ENCODE results near the gene USF2.

The USF2 gene

GRCh38 chr19:35265900-35266519 is 2.8 kb upstream of the USF2 start:
- no peak for DNase-seq (ENCODE audit: low read depth)

- DNase-seq (ENCODE audit: low read depth), result no peak
Measured at GRCh38 chr19:35266520-35267352, 2.0 kb upstream of the USF2 start.

- no peak for DNase-seq (ENCODE audit: low read depth)
Measured at GRCh38 chr19:35267353-35267817, 1.4 kb upstream of the USF2 start.

GRCh38 chr19:35267818-35268535 is 785 bp upstream of the USF2 start:
- DNase-seq (ENCODE audit: low read depth), result peak; percentile 28

- peak; percentile 60 for DNase-seq (ENCODE audit: low read depth)
Measured at GRCh38 chr19:35269438-35270117, 816 bp downstream of the USF2 start.

GRCh38 chr19:35270381-35270811 is 1.6 kb downstream of the USF2 start:
- DNase-seq (ENCODE audit: low read depth), result no peak

- no peak for DNase-seq (ENCODE audit: low read depth)
Measured at GRCh38 chr19:35271546-35271945, 2.8 kb downstream of the USF2 start.

- DNase-seq (ENCODE audit: low read depth), result no peak
Measured at GRCh38 chr19:35272122-35272719, 3.5 kb downstream of the USF2 start.

- DNase-seq (ENCODE audit: low read depth), result no peak
Measured at GRCh38 chr19:35272954-35273649, 4.3 kb downstream of the USF2 start.

- no peak for DNase-seq (ENCODE audit: low read depth)
Measured at GRCh38 chr19:35273686-35274259, 5.0 kb downstream of the USF2 start.

GRCh38 chr19:35274323-35274722 is 5.6 kb downstream of the USF2 start:
- no peak for DNase-seq (ENCODE audit: low read depth)

- DNase-seq (ENCODE audit: low read depth), result no peak
Measured at GRCh38 chr19:35276706-35277281, 8.0 kb downstream of the USF2 start.

- no peak for DNase-seq (ENCODE audit: low read depth)
Measured at GRCh38 chr19:35278578-35279284, 10.0 kb downstream of the USF2 start.

GRCh38 chr19:35279374-35279773 is 10.6 kb downstream of the USF2 start:
- DNase-seq (ENCODE audit: low read depth), result no peak

GRCh38 chr19:35279985-35280821 is 11.4 kb downstream of the USF2 start:
- DNase-seq (ENCODE audit: low read depth), result no peak

GRCh38 chr19:35281303-35281702 is 12.5 kb downstream of the USF2 start:
- no peak for DNase-seq (ENCODE audit: low read depth)

- no peak for DNase-seq (ENCODE audit: low read depth)
Measured at GRCh38 chr19:35284153-35285094, 15.7 kb downstream of the USF2 start.

- DNase-seq (ENCODE audit: low read depth), result no peak
Measured at GRCh38 chr19:35285095-35285449, 16.3 kb downstream of the USF2 start.

Data from stimulated activated CD8-positive, alpha-beta memory T cell treated with anti-CD3 and anti-CD28 coated beads, Interleukin-15, amount 100 ng/mL, for 1 hour (primary cell).